Neutrophil (primary cell): ENCODE results near the gene PADI3.

Source experiments
- H3K27ac ChIP-seq: fragments of 200-600 bp; sonication (generic); 2 replicates; pipeline ENCODE4 v1.5.1; 2016; ENCODE audit warnings: mild to moderate bottlenecking, moderate library complexity
- H3K27me3 ChIP-seq: fragments of 200-600 bp; sonication (generic); 2 replicates; pipeline ENCODE4 v1.6.0; 2016; ENCODE audit warnings: mild to moderate bottlenecking
- H3K36me3 ChIP-seq: fragments of 200-600 bp; sonication (generic); 2 replicates; pipeline ENCODE4 v1.5.1; 2017
- H3K4me1 ChIP-seq, 2 experiments: fragments of 200-600 bp in 1 of 2; sonication (generic) in 1 of 2; 1 replicate in 1 of 2; 2 replicates in 1 of 2; pipeline versions ENCODE4 v1.5.1 to v1.6.1; 2013 to 2016; ENCODE audit warnings: low read depth in 1 of 2, low read length in 1 of 2, mild to moderate bottlenecking in 1 of 2, moderate library complexity in 1 of 2; ENCODE audit not compliant: control insufficient read depth in 1 of 2, insufficient read depth in 1 of 2
- H3K4me3 ChIP-seq, 2 experiments: fragments of 200-600 bp in 1 of 2; sonication (generic) in 1 of 2; 1 replicate in 1 of 2; 2 replicates in 1 of 2; pipeline ENCODE4 v1.5.1; 2013 to 2016; ENCODE audit warnings: low read depth in 1 of 2, low read length in 1 of 2, mild to moderate bottlenecking in 1 of 2, moderate library complexity in 1 of 2
- H3K9me3 ChIP-seq: fragments of 200-600 bp; sonication (generic); 2 replicates; pipeline ENCODE4 v1.5.1; 2016
- TF ChIP-seq, protein P1 (sequence below): fragments of 200-600 bp; sonication (generic); IDR thresholded peaks from 2 replicates; pipeline ENCODE4 v1.5.1; 2016; ENCODE audit warnings: antibody characterized with exemption

Gene PADI3

DNA sequence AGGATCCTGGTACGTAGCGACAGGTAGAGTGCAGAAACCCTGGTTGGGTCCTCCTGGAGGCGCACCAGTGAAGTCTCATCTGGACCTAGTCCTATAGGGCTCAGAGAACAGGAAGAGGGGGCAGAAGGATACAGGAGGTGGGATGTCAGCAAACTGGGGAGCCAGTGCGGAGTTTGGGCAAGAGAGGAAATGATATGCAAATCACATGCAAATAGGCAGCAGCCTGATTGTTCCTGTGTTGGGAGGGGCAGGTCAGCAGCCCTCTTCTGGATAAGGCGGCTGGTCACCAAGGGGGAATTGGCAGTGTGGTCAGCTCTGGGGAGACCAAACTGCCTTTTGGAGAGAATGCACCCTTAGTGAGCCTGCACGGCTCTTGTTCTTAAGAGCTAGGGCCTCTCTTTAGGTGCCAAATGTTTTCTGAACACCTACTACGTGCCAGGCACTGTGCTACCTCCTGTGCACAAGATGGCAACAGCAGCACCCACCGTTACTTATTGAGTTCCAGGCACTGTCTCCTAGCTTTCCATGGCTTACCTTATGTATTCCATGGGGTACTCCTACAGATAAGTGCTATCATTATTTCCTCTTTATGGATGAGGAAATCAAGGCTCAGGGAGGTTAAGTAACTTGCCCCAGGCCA, 18.1 kb upstream of the PADI3 start:
- no peaks in the 10 kb centered on the region for H3K36me3 ChIP-seq
- TF ChIP-seq, protein P1, sequence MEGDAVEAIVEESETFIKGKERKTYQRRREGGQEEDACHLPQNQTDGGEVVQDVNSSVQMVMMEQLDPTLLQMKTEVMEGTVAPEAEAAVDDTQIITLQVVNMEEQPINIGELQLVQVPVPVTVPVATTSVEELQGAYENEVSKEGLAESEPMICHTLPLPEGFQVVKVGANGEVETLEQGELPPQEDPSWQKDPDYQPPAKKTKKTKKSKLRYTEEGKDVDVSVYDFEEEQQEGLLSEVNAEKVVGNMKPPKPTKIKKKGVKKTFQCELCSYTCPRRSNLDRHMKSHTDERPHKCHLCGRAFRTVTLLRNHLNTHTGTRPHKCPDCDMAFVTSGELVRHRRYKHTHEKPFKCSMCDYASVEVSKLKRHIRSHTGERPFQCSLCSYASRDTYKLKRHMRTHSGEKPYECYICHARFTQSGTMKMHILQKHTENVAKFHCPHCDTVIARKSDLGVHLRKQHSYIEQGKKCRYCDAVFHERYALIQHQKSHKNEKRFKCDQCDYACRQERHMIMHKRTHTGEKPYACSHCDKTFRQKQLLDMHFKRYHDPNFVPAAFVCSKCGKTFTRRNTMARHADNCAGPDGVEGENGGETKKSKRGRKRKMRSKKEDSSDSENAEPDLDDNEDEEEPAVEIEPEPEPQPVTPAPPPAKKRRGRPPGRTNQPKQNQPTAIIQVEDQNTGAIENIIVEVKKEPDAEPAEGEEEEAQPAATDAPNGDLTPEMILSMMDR = no peak
- H3K4me1 ChIP-seq = peaks cover 4% of the 10 kb centered on the region in 2 experiments
- no peaks in the 10 kb centered on the region for H3K9me3 ChIP-seq
- no peaks in the 10 kb centered on the region for H3K27me3 ChIP-seq
- no peak overlapping the region for H3K4me3 ChIP-seq
- no peak overlapping the region for H3K27ac ChIP-seq

DNA sequence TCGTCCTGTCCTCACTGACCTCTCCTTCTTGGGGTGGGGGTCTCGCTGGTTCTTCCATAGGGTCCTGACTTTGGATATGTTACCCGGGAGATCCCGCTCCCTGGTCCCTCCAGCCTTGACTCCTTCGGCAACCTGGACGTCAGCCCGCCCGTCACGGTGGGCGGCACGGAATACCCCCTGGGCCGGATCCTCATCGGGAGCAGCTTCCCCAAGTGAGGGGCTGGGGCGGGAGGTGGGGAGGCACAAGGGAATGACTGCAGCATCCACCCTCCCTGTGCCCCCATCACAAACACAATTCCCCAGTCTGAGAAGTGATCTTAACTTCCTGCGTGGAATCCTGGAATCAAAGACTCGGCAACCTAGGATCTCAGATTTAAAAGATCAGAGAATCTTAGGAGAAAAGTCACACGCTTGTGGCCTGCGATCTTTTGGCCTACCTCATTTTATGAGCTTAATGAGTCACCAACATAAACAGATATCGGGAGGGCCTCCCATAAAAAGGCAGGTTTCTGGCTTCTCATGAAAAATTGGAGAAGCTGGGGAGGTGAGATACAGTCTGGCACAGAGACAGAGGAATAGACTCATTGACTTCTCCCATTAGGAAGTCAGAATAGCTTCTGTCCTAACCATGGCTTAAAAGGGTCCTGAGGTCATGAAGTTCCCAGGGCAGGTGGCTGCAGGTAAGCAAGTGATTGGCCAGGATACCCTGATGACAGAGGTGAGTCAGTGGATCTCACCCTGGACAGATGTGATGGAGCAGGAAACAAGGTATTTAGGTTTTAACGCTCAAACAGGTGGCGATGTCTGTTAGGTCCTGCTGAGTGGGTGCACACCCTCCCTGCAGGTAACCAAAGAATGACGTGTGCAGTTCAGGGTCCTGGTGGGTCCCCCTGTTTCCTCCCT, 15.9 kb upstream of the PADI3 start:
- no peaks in the 10 kb centered on the region for H3K36me3 ChIP-seq
- TF ChIP-seq, protein P1 = no peak
- H3K4me1 ChIP-seq = peaks cover 11 to 12% of the 10 kb centered on the region in 2 experiments
- no peaks in the 10 kb centered on the region for H3K9me3 ChIP-seq
- no peaks in the 10 kb centered on the region for H3K27me3 ChIP-seq
- no peak overlapping the region for H3K4me3 ChIP-seq
- no peak overlapping the region for H3K27ac ChIP-seq

- no peaks in the 10 kb centered on the region for H3K9me3 ChIP-seq
- H3K36me3 ChIP-seq = no peaks in the 10 kb centered on the region
- H3K4me3 ChIP-seq = no peak overlapping the region
- peaks cover 11 to 12% of the 10 kb centered on the region in 2 experiments for H3K4me1 ChIP-seq
- H3K27ac ChIP-seq = no peak overlapping the region
- TF ChIP-seq, protein P1 = no peak
- no peaks in the 10 kb centered on the region for H3K27me3 ChIP-seq
Observed at GRCh38 chr1:17233675-17234320, 15.1 kb upstream of the PADI3 start.

GRCh38 chr1:17234405-17234804, 14.5 kb upstream of the PADI3 start:
- TF ChIP-seq, protein P1 = no peak
- Histone ChIP-seq H3K9me3 (no peaks in the 10 kb centered on the region), H3K4me3 (no peak overlapping the region), H3K4me1 (peaks cover 11 to 12% of the 10 kb centered on the region in 2 experiments), H3K36me3 (no peaks in the 10 kb centered on the region), H3K27ac (no peak overlapping the region), H3K27me3 (no peaks in the 10 kb centered on the region)

DNA sequence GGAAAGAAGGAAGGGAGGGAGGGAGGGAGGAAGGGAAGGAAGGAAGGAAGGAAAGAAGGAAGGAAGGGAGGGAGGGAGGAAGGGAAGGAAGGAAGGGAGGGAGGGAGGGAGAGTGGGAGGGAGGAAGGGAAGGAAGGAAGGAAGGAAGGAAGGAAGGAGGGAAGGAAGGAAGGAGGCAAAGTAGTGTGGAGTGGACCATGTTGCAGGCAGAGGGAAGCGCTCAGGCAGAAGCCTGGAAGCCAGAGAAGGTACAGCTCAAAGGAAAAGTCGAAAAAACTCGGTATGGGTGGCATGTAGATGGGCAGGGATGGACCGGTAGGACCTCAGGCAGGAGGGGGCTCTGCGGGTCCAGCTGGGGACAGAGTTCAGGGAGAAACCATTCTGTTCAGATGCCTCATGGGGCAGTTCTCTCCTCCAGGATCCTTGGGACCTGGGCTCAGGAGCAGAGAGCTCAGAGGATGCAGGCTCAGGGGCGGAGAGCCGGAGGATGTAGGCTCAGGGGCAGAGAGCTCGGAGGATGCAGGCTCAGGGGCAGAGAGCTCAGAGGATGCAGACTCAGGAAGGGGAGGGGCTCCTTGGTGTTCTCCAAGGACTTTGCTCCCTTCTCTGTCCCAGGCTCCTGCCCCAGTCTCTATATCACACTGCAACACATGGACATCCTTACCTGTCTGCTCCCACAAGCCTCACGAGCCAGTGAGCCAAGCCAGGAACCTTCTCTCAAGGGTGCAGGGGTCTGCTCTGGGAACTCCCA, 13.6 kb upstream of the PADI3 start:
- peaks cover 11 to 12% of the 10 kb centered on the region in 2 experiments for H3K4me1 ChIP-seq
- no peak overlapping the region for H3K27ac ChIP-seq
- no peaks in the 10 kb centered on the region for H3K9me3 ChIP-seq
- no peak overlapping the region for H3K4me3 ChIP-seq
- no peaks in the 10 kb centered on the region for H3K36me3 ChIP-seq
- TF ChIP-seq, protein P1 = no peak
- H3K27me3 ChIP-seq = no peaks in the 10 kb centered on the region
